Measurements from ENCODE around the gene YARS1. TPM values are rescaled to one million over a fixed set of nuclear protein-coding genes. Genes with fewer than 3 reads are reported as not detected.

YARS1 gene
- total RNA-seq, 2 experiments from 2014 or later: 241 to 243 TPM

- CTCF ChIA-PET: interaction anchor here (1.6 to 4.0 kb wide), 2 partner anchors 118 to 251 kb away, joined by 3 to 23 read pairs; no protein-coding TSS in a partner anchor
Observed at GRCh38 chr1:32770741-32771548, 46.2 kb downstream of the YARS1 start.

DNA sequence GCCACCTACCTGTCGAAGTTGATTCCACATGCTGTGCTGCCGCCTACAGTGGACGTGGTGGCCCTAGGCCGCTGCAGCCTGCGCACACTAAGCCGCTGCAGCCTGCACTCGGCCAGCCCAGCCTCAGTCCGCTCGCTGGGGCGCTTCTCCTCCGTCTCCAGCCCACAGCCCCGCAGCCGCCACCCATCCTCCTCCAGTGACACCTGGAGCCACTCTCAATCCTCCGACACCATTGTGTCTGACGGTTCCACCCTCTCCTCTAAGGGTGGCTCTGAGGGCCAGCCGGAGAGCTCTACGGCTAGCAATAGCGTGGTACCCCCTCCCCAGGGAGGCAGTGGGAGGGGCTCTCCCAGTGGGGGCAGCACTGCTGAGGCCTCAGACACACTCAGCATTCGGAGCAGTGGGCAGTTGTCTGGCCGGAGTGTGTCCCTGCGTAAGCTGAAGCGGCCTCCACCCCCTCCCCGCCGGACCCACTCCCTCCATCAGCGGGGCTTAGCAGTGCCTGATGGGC, 46.9 kb downstream of the YARS1 start:
- CTCF ChIA-PET: no interaction called here
- POLR2A ChIA-PET: no interaction called here

More at GRCh38 chr1:32770741-32771548, 46.2 kb downstream of the YARS1 start:
- POLR2A ChIA-PET: interaction anchor here (0.5 to 1.1 kb wide), 2 partner anchors 9 to 328 kb away, joined by 4 read pairs; no protein-coding TSS in a partner anchor

DNA sequence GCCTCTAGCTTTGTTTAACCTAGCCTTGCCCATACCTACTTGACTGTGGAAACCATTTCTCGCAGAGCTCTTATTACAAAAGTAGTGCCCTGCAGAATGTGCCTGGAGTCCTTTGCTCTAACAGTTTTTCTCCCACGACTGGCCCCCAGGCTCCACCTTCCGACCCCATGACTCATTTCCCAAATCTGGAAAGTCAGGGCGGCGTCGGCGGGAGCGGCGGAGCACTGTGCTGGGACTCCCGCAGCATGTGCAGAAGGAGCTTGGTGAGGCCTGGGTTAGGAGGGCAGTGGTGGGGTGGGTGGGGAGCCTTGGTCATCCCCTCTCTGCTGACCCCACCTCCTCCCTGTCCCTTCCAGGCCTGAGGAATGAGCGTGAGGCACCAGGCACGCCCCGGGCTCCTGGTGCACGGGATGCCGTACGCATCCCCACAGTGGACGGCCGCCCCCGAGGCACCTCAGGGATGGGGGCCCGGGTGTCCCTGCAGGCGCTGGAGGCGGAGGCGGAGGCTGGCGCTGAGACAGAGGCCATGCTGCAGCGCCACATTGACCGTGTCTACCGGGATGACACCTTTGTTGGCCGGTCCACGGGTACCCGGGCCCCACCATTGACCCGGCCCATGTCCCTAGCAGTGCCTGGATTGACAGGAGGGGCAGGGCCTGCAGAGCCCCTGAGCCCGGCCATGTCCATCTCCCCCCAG, 47.5 kb downstream of the YARS1 start:
- POLR2A ChIA-PET: no interaction called here
- CTCF ChIA-PET: interaction anchor here (1.8 kb wide), 1 partner anchor 57 kb away, joined by 8 read pairs; no protein-coding TSS in a partner anchor

DNA sequence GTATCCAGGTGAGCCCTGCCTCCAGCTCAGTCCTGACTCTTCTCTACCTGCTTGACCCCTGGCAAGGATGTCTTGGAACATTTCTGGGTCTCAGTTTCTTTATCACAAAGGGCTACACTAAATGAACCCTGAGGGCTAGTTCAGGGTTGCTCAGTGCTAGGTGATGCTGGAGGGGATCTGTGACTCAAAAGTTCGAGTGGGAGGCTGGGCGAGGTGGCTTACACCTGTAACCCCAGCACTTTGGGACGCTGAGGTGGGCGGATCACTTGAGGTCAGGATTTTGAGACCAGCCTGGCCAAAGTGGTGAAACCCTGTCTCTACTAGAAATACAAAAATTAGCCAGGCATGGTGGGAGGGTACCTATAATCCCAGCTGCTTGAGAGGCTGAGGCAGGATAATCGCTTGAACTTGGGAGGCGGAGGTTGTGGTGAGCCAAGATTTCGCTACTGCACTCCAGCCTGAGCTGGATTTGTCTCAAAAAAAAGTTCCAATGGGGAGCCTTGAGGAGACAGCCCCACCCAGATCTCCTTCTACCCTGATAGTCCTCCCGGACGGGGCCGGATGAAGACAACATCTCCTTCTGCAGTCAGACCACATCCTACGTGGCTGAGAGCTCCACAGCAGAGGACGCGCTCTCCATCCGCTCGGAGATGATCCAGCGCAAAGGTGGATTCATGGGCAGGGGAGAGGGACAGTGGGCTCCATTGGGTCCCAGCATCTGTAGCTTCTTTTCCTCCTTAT, 48.9 kb downstream of the YARS1 start:
- POLR2A ChIA-PET: interaction anchor here (0.6 kb wide), 1 partner anchor 56 kb away, joined by 8 read pairs; no protein-coding TSS in a partner anchor
- CTCF ChIA-PET: interaction anchor here (0.8 to 1.8 kb wide), 3 partner anchors 14 to 56 kb away, joined by 3 to 8 read pairs (median 5); no protein-coding TSS in a partner anchor

GRCh38 chr1:32767641-32768040, 49.5 kb downstream of the YARS1 start:
- ChIA-PET CTCF (interaction anchor here (0.8 to 1.5 kb wide), 2 partner anchors 14 to 55 kb away, joined by 3 to 5 read pairs; no protein-coding TSS in a partner anchor), POLR2A (no interaction called here)

GRCh38 chr1:32767156-32767555, 50.0 kb downstream of the YARS1 start:
- POLR2A ChIA-PET: no interaction called here
- CTCF ChIA-PET: interaction anchor here (1.5 kb wide), 1 partner anchor 55 kb away, joined by 5 read pairs; no protein-coding TSS in a partner anchor

- POLR2A ChIA-PET: no interaction called here
- CTCF ChIA-PET: interaction anchor here (1.5 kb wide), 1 partner anchor 54 kb away, joined by 5 read pairs; no protein-coding TSS in a partner anchor
Observed at GRCh38 chr1:32766328-32766972, 50.7 kb downstream of the YARS1 start.

DNA sequence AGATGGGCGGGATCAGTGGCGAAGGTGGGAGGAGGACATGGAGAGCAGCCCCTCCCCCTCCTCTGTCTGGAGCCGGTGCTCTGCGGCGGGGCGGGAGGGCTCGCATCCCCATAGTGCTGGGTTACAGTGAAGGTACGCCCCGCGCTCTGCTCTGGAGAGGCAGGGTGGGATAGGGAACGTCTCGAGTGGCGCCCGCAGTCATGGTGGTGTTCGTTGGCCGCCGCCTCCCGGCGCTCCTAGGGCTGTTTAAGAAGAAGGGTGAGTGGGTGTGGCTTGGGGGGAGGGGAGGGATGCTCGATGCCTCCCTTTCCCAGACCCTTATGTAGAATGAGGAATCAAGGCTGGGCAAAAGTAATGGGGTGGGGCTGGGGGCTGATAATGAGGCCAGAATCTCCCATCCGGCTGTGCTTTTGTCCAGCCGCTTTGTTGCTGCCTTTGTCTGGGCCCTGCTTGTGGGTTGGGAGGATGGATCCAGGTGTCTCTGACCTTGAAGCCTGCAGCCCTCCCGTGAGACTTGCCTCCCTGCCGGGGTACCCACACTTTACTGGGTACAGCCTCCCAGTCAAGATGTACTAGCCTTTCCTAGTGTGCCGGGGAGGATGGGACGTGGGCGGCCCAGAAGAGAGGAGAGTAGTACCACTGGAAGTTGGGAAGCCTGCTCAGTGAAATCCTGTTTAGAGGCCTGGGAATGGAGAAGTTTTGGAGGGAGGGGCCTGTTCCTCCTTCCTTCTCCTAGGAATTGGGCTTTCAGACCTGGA, 51.4 kb downstream of the YARS1 start:
- ChIA-PET CTCF (interaction anchor here (1.1 kb wide), 1 partner anchor 53 kb away, joined by 5 read pairs; no protein-coding TSS in a partner anchor), POLR2A (no interaction called here)

- POLR2A ChIA-PET: no interaction called here
- CTCF ChIA-PET: interaction anchor here (0.7 to 1.1 kb wide), 2 partner anchors 53 to 648 kb away, joined by 4 to 5 read pairs; no protein-coding TSS in a partner anchor
Observed at GRCh38 chr1:32764826-32765569, 52.2 kb downstream of the YARS1 start.

DNA sequence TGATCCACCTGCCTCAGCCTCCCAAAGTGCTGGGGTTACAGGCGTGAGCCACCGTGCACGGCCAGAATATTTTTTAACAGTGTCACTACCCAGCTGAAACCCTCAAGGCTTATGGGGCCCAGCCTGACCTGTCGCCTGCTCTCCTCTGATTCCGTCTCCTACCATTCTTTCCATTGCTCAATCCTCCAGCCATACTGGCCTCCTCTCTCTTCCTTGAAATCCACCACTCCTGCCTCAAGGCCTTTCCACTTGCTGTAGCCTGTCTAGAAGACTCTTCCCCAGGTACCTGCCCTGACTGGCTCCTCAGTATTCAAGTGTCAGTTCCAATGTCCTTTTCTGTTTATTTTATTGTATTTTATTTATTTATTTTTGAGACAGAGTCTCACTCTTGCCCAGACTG, 53.9 kb downstream of the YARS1 start:
- POLR2A ChIA-PET: no interaction called here
- CTCF ChIA-PET: interaction anchor here (0.9 kb wide), 2 partner anchors 10 to 51 kb away, joined by 3 read pairs; no protein-coding TSS in a partner anchor

DNA sequence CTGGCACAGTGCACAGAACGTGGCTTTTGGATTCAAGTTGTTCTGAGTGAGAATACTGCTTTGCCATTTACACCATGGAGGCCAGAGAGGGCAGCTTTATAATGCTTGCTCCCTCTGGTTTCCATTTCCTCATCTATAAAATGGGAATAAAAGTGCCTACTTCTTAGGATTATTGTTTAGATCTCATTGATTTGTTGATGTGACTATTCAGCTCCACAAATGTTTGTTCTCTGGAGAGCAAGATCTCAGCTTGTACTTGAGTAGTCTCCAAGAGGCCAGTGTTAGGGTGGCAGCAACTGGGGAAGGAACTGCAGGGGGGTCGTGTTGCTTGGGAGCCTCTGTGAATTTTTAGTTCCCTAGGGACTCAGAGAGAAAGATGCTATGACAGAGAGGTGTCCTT, 55.2 kb downstream of the YARS1 start:
- POLR2A ChIA-PET: interaction anchor here (0.7 to 1.0 kb wide), 2 partner anchors 9 to 365 kb away, joined by 3 to 4 read pairs; no protein-coding TSS in a partner anchor
- CTCF ChIA-PET: interaction anchor here (1.2 to 1.9 kb wide), 2 partner anchors 11 to 50 kb away, joined by 3 to 17 read pairs; no protein-coding TSS in a partner anchor

- ChIA-PET CTCF (interaction anchor here (1.2 to 1.9 kb wide), 2 partner anchors 12 to 49 kb away, joined by 3 to 17 read pairs; no protein-coding TSS in a partner anchor), POLR2A (interaction anchor here (0.6 to 1.1 kb wide), 3 partner anchors 10 to 42 kb away, joined by 4 read pairs; no protein-coding TSS in a partner anchor)
Observed at GRCh38 chr1:32761253-32761877, 55.8 kb downstream of the YARS1 start.

DNA sequence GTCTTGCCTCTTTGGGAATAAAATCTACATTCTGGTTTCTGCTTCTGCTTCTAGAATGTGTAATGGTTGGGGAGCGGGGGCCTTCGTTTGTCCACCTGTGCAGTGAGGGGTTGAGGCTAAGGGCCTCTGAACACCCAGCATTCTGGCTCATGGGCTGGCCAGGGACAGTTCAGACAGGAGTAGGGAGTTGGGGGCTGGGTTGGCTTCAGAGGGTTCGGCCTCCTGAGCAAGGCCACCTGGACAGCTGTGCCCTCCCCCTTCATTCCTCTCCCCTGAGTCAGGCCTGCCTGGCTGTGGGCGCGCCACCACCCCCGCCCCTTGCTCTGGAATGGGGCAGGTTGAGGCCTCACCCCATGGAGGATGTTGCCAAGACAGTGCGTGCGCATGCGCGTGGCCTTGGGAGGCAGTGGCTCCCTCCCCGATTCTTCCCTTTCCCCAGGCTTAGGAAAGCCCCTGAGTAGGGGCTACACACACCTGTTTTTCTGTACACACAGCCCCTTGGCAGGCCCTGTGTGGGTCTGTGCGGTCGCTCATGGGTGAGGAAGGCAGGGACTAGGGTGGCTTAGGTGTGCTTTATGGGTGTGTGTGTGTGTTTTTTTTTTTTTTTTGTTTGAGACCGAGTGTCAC, 57.0 kb downstream of the YARS1 start:
- POLR2A ChIA-PET: no interaction called here
- CTCF ChIA-PET: no interaction called here

GRCh38 chr1:32759521-32759981, 57.6 kb downstream of the YARS1 start:
- CTCF ChIA-PET: no interaction called here
- POLR2A ChIA-PET: no interaction called here

DNA sequence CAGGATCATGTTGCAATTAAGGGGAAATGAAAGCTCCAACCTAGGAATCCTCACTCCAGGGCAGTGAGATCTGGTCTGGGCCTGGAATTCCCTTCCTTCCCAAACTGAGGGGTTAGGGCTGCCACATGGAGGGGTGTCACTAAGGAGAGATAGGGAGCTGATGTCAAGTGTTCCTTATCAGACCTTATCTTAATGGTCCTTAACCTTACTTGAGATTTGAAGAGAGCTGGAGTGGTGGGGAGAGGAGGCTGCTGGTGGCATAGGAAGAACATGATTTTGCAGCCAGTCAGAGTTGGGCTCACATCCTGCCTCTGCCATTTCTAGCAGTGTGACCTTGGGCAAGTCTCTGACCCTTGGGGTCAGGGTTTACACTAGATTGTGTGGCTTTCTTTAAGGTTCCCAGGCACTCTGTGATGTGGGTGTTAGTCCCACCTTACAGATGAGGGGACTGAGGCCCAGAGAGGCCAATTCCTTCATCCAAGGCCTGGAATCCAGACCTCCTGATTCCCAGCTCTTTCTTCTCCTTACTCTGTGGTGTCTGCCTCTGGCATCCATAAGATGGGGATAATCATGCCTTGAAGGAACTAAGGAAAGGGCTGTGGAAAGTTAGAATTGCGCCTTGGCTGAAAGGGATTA, 58.2 kb downstream of the YARS1 start:
- CTCF ChIA-PET: interaction anchor here (2.3 kb wide), 1 partner anchor 47 kb away, joined by 7 read pairs; no protein-coding TSS in a partner anchor
- POLR2A ChIA-PET: no interaction called here
